GM12891 (cell line): ENCODE data around the gene NUDT17.

Experiments
- POLR2A ChIP-seq: IDR thresholded peaks from 2 replicates; pipeline ENCODE4 v1.6.1; 2011; ENCODE audit warnings: low read depth, low read length, control low read depth
- POLR2AphosphoS5 ChIP-seq: IDR thresholded peaks from 2 replicates; pipeline ENCODE4 v1.6.1; 2011; ENCODE audit warnings: low read depth, low read length, control low read depth
- POU2F2 ChIP-seq: IDR thresholded peaks from 2 replicates; pipeline ENCODE4 v1.6.1; 2011; ENCODE audit warnings: low read depth, mild to moderate bottlenecking, control low read depth, low read length, moderate library complexity
- SPI1 ChIP-seq: IDR thresholded peaks from 2 replicates; pipeline ENCODE4 v1.6.1; 2011; ENCODE audit warnings: low read depth, low read length, control low read depth
- TAF1 ChIP-seq: IDR thresholded peaks from 2 replicates; pipeline ENCODE4 v1.6.1; 2011; ENCODE audit warnings: low read depth, low read length, control low read depth

DNA sequence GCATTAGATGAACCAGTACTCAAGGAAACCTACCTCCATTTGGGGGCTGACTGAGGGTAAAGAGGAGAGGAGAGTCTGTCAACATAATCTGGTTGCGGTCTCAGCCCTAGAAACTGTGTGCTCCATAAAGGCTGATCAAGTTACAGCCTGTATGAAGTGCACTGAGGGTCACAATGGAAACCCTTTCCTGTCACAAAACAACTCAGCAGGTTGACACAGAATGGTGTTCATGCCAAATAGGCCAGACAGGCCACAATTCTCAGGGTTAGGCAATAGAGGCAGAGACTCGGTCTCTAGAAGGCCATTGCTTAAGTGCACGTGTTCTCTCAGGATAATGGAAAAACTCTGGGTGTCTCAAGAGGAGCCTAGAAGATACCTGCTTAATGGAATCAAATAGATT lies 44.3 kb downstream of the NUDT17 start:
- no peak for TF ChIP-seq TAF1
- TF ChIP-seq POLR2AphosphoS5, result no peak
- TF ChIP-seq POLR2A, result no peak
- TF ChIP-seq POU2F2, result no peak
- TF ChIP-seq SPI1, result no peak
